Activated naive CD4-positive, alpha-beta T cell treated with anti-CD3 and anti-CD28 coated beads for 36 hours (primary cell): ENCODE data around the gene KDM4C. TPM values are rescaled to one million over a fixed set of nuclear protein-coding genes. Genes with fewer than 3 reads are reported as not detected.

ENCODE experiments used
- CTCF ChIA-PET: fragments of 350-600 bp; sonication (Branson Sonifier 250); formaldehyde crosslinking; loops from one replicate; lab custom pipeline; 2021; ENCODE audit warnings: antibody characterized with exemption; lab: Charles Lee
- DNase-seq: peaks from one replicate; pipeline ENCODE4 v3.0.0-alpha.2; 2020
- H3K27ac Mint-ChIP-seq: one replicate; pipeline ENCODE4 v1.8.0; 2021; ENCODE audit warnings: mild to moderate bottlenecking, mixed read lengths
- H3K27me3 Mint-ChIP-seq: one replicate; pipeline ENCODE4 v1.8.0; 2021; ENCODE audit warnings: low read depth, mixed read lengths
- H3K36me3 Mint-ChIP-seq: one replicate; pipeline ENCODE4 v1.8.0; 2021; ENCODE audit warnings: low read depth, mixed read lengths
- H3K4me1 Mint-ChIP-seq: one replicate; pipeline ENCODE4 v1.8.0; 2021; ENCODE audit warnings: low read depth, mixed read lengths
- H3K4me3 Mint-ChIP-seq: one replicate; pipeline ENCODE4 v1.8.0; 2021; ENCODE audit warnings: mild to moderate bottlenecking, moderate library complexity, mixed read lengths
- H3K9me3 Mint-ChIP-seq: one replicate; pipeline ENCODE4 v1.8.0; 2021; ENCODE audit warnings: mixed read lengths
- intact Hi-C: fragments of 100-400 bp; cut with micrococcal nuclease; formaldehyde crosslinking; loops from one replicate; pipeline ENCODE4 v1.15.1; 2023
- total RNA-seq, 2 experiments: library from RNA; stranded (reverse); gene quantifications; one replicate each; pipeline ENCODE4 v1.2.3, GENCODE V29; 2021

KDM4C gene
- total RNA-seq, 2 experiments from 2014 or later, result 27.4 to 28.9 TPM

GRCh38 chr9:7137040-7137439 is 379.3 kb downstream of the KDM4C start:
- intact Hi-C loops, result no loop called here
- DNase-seq, result no peak
- Mint-ChIP-seq H3K4me3 (no peak overlapping the region), H3K9me3 (no peaks in the 10 kb centered on the region), H3K27ac (no peak overlapping the region), H3K27me3 (no peaks in the 10 kb centered on the region), H3K36me3 (peaks cover 37% of the 10 kb centered on the region), H3K4me1 (peaks cover 2% of the 10 kb centered on the region)
- CTCF ChIA-PET, result no interaction called here

- no peaks in the 10 kb centered on the region for H3K9me3 Mint-ChIP-seq
- no peak overlapping the region for H3K4me3 Mint-ChIP-seq
- no peaks in the 10 kb centered on the region for H3K27me3 Mint-ChIP-seq
- no peak for DNase-seq
- intact Hi-C loops, result no loop called here
- CTCF ChIA-PET, result no interaction called here
- H3K27ac Mint-ChIP-seq, result no peak overlapping the region
- peaks cover 35% of the 10 kb centered on the region for H3K36me3 Mint-ChIP-seq
- H3K4me1 Mint-ChIP-seq, result peaks cover 2% of the 10 kb centered on the region
Measured at GRCh38 chr9:7137571-7137970, 379.8 kb downstream of the KDM4C start.

GRCh38 chr9:7139886-7140285 is 382.1 kb downstream of the KDM4C start:
- H3K4me1 Mint-ChIP-seq, result peaks cover 2% of the 10 kb centered on the region
- DNase-seq, result no peak
- intact Hi-C loops, result no loop called here
- CTCF ChIA-PET, result no interaction called here
- no peaks in the 10 kb centered on the region for H3K27me3 Mint-ChIP-seq
- no peak overlapping the region for H3K27ac Mint-ChIP-seq
- no peak overlapping the region for H3K4me3 Mint-ChIP-seq
- H3K9me3 Mint-ChIP-seq, result no peaks in the 10 kb centered on the region
- H3K36me3 Mint-ChIP-seq, result peaks cover 36% of the 10 kb centered on the region

GRCh38 chr9:7140401-7140800 is 382.6 kb downstream of the KDM4C start:
- CTCF ChIA-PET, result no interaction called here
- intact Hi-C loops, result no loop called here
- Mint-ChIP-seq H3K36me3 (peaks cover 31% of the 10 kb centered on the region), H3K4me3 (no peak overlapping the region), H3K4me1 (peaks cover 3% of the 10 kb centered on the region), H3K27ac (no peak overlapping the region), H3K9me3 (no peaks in the 10 kb centered on the region), H3K27me3 (no peaks in the 10 kb centered on the region)
- DNase-seq, result no peak

DNA sequence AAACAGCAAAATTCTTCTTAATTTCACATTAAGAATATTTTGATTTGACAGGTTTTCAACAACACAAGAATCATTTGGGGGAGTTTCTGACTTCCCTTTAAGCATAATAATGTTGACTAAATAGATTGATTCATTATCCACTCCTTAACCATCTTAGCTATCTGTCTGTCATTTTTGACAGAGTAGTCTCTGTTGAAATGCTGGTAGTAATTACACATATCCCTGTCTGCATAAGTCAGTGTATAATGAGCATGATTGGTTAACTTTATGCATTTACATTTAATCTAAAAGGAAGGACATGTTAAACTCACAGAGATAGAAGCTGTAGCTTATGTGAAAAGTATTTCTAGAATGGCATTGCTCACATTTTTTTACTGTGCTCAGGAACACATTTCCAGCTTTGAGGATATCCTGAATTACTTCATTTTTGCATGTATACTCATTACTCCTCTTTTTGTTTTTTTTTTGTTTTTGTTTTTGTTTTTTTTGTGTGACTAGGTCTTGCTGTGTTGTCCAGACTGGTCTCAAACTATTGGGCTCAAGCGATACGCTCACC is 385.9 kb downstream of the KDM4C start:
- H3K27ac Mint-ChIP-seq, result no peak overlapping the region
- peaks cover 22% of the 10 kb centered on the region for H3K4me1 Mint-ChIP-seq
- CTCF ChIA-PET, result no interaction called here
- no peak for DNase-seq
- H3K9me3 Mint-ChIP-seq, result no peaks in the 10 kb centered on the region
- H3K27me3 Mint-ChIP-seq, result no peaks in the 10 kb centered on the region
- H3K36me3 Mint-ChIP-seq, result peaks cover 26% of the 10 kb centered on the region
- intact Hi-C loops, result no loop called here
- no peak overlapping the region for H3K4me3 Mint-ChIP-seq

GRCh38 chr9:7144265-7145046 is 386.7 kb downstream of the KDM4C start:
- H3K4me3 Mint-ChIP-seq, result no peak overlapping the region
- peaks cover 25% of the 10 kb centered on the region for H3K36me3 Mint-ChIP-seq
- intact Hi-C loops, result no loop called here
- H3K4me1 Mint-ChIP-seq, result peaks cover 27% of the 10 kb centered on the region
- no peaks in the 10 kb centered on the region for H3K9me3 Mint-ChIP-seq
- no peak overlapping the region for H3K27ac Mint-ChIP-seq
- DNase-seq, result no peak
- no peaks in the 10 kb centered on the region for H3K27me3 Mint-ChIP-seq
- CTCF ChIA-PET, result no interaction called here

GRCh38 chr9:7145361-7146069 is 387.7 kb downstream of the KDM4C start:
- peaks cover 38% of the 10 kb centered on the region for H3K4me1 Mint-ChIP-seq
- H3K27me3 Mint-ChIP-seq, result no peaks in the 10 kb centered on the region
- H3K4me3 Mint-ChIP-seq, result no peak overlapping the region
- no peak overlapping the region for H3K27ac Mint-ChIP-seq
- intact Hi-C loops, result no loop called here
- DNase-seq, result no peak
- H3K9me3 Mint-ChIP-seq, result no peaks in the 10 kb centered on the region
- peaks cover 22% of the 10 kb centered on the region for H3K36me3 Mint-ChIP-seq
- CTCF ChIA-PET, result no interaction called here

- H3K27me3 Mint-ChIP-seq, result no peaks in the 10 kb centered on the region
- no peak for DNase-seq
- no peak overlapping the region for H3K27ac Mint-ChIP-seq
Measured at GRCh38 chr9:7146582-7146981, 388.8 kb downstream of the KDM4C start.

GRCh38 chr9:7147121-7148090 is 389.6 kb downstream of the KDM4C start:
- intact Hi-C loops, result no loop called here
- DNase-seq, result no peak
- CTCF ChIA-PET, result no interaction called here
- Mint-ChIP-seq H3K9me3 (no peaks in the 10 kb centered on the region), H3K27me3 (no peaks in the 10 kb centered on the region), H3K4me3 (no peak overlapping the region), H3K36me3 (peaks cover 17% of the 10 kb centered on the region), H3K27ac (no peak overlapping the region), H3K4me1 (peaks cover 40% of the 10 kb centered on the region)

More at GRCh38 chr9:7146582-7146981, 388.8 kb downstream of the KDM4C start:
- Mint-ChIP-seq H3K4me3 (no peak overlapping the region), H3K4me1 (peaks cover 40% of the 10 kb centered on the region), H3K36me3 (peaks cover 16% of the 10 kb centered on the region), H3K9me3 (no peaks in the 10 kb centered on the region)
- CTCF ChIA-PET, result no interaction called here
- intact Hi-C loops, result no loop called here

GRCh38 chr9:7148243-7148765 is 390.5 kb downstream of the KDM4C start:
- CTCF ChIA-PET, result no interaction called here
- intact Hi-C loops, result no loop called here
- Mint-ChIP-seq H3K27ac (no peak overlapping the region), H3K9me3 (no peaks in the 10 kb centered on the region), H3K27me3 (no peaks in the 10 kb centered on the region), H3K4me3 (no peak overlapping the region), H3K36me3 (peaks cover 24% of the 10 kb centered on the region), H3K4me1 (peaks cover 40% of the 10 kb centered on the region)
- DNase-seq, result no peak

DNA sequence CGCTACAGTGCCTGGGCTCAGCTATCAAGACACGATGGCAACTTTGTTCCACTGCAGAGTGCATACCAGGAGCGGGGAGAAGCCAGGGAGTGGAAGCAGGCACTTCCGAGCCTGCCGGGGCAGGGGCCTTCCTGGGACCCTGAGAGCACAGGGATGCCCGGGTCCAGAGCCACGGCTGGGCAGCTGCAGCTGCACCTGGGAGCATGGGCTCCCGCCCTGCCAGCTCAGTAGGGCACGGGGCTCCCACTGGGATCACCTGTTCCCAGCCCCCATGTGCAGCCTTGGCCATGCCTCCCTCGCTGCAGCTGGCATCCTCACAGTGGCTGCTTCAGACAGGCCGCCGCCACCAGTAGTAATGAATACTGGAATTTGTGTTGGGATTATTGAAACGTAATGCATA is 391.5 kb downstream of the KDM4C start:
- Mint-ChIP-seq H3K36me3 (peaks cover 28% of the 10 kb centered on the region), H3K4me3 (no peak overlapping the region), H3K4me1 (peaks cover 40% of the 10 kb centered on the region), H3K27me3 (no peaks in the 10 kb centered on the region), H3K9me3 (no peaks in the 10 kb centered on the region), H3K27ac (no peak overlapping the region)
- intact Hi-C loops, result no loop called here
- CTCF ChIA-PET, result no interaction called here
- DNase-seq, result no peak
